GM12892 (cell line): ENCODE results near the gene LPGAT1.

ENCODE experiments used
- POLR2A ChIP-seq: IDR thresholded peaks from 2 replicates; pipeline ENCODE4 v1.6.1; 2011; ENCODE audit warnings: low read depth, low read length, control low read depth
- POLR2AphosphoS5 ChIP-seq: IDR thresholded peaks from 2 replicates; pipeline ENCODE4 v1.6.1; 2011; ENCODE audit warnings: low read depth, low read length, control low read depth
- TAF1 ChIP-seq: IDR thresholded peaks from 2 replicates; pipeline ENCODE4 v1.6.1; 2011; ENCODE audit warnings: low read depth, mild to moderate bottlenecking, control low read depth, low read length, borderline replicate concordance

- TF ChIP-seq POLR2A (no peak), TAF1 (no peak), POLR2AphosphoS5 (no peak)
Measured at GRCh38 chr1:211705467-211706091, 125.0 kb downstream of the LPGAT1 start.
